SKM-1 treated with dmso at 0.1 percent for 144 hours (cell line): ENCODE data around the gene STK4.

ENCODE experiments used
- DNase-seq: peaks from one replicate; lab custom pipeline; 2025; ENCODE audit not compliant: unreplicated experiment; lab: John Stamatoyannopoulos, UW

The STK4 gene

GRCh38 chr20:44966030-44966961, at the start of gene STK4:
Gene STK4, plus strand, starts transcription at chr20:44966512. Its CDS starts 57 bp downstream, at chr20:44966569.
- DNase-seq, result peak; percentile 87

GRCh38 chr20:44916586-44916985, 49.7 kb upstream of the STK4 start:
- no peak for DNase-seq

GRCh38 chr20:44917399-44917798, 48.9 kb upstream of the STK4 start:
- DNase-seq, result no peak

GRCh38 chr20:44918342-44918741, 48.0 kb upstream of the STK4 start:
- DNase-seq, result no peak

GRCh38 chr20:44918761-44919160, 47.6 kb upstream of the STK4 start:
- DNase-seq, result no peak

- DNase-seq, result no peak
Measured at GRCh38 chr20:44921447-44921846, 44.9 kb upstream of the STK4 start.

- DNase-seq, result no peak
Measured at GRCh38 chr20:44924541-44924940, 41.8 kb upstream of the STK4 start.

GRCh38 chr20:44928595-44928994, 37.7 kb upstream of the STK4 start:
- no peak for DNase-seq

- DNase-seq, result no peak
Measured at GRCh38 chr20:44930517-44931168, 35.7 kb upstream of the STK4 start.

GRCh38 chr20:44931911-44932310, 34.4 kb upstream of the STK4 start:
- DNase-seq, result no peak

- DNase-seq, result no peak
Measured at GRCh38 chr20:44932916-44933315, 33.4 kb upstream of the STK4 start.

- no peak for DNase-seq
Measured at GRCh38 chr20:44936510-44936909, 29.8 kb upstream of the STK4 start.

GRCh38 chr20:44938637-44939036, 27.7 kb upstream of the STK4 start:
- DNase-seq, result no peak

GRCh38 chr20:44941120-44941691, 25.1 kb upstream of the STK4 start:
- DNase-seq, result no peak

GRCh38 chr20:44942264-44942973, 23.9 kb upstream of the STK4 start:
- no peak for DNase-seq

- no peak for DNase-seq
Measured at GRCh38 chr20:44943828-44944227, 22.5 kb upstream of the STK4 start.

- no peak for DNase-seq
Measured at GRCh38 chr20:44945261-44945660, 21.1 kb upstream of the STK4 start.

GRCh38 chr20:44946271-44946852, 19.9 kb upstream of the STK4 start:
- DNase-seq, result no peak

- DNase-seq, result no peak
Measured at GRCh38 chr20:44948107-44948506, 18.2 kb upstream of the STK4 start.

- no peak for DNase-seq
Measured at GRCh38 chr20:44948513-44948912, 17.8 kb upstream of the STK4 start.

GRCh38 chr20:44950368-44950767, 15.9 kb upstream of the STK4 start:
- no peak for DNase-seq
